GDM1 (cell line): ENCODE data around the gene CBARP.

Experiments used
- DNase-seq: peaks from one replicate; lab custom pipeline; 2025; lab: John Stamatoyannopoulos, UW

CBARP gene

DNA sequence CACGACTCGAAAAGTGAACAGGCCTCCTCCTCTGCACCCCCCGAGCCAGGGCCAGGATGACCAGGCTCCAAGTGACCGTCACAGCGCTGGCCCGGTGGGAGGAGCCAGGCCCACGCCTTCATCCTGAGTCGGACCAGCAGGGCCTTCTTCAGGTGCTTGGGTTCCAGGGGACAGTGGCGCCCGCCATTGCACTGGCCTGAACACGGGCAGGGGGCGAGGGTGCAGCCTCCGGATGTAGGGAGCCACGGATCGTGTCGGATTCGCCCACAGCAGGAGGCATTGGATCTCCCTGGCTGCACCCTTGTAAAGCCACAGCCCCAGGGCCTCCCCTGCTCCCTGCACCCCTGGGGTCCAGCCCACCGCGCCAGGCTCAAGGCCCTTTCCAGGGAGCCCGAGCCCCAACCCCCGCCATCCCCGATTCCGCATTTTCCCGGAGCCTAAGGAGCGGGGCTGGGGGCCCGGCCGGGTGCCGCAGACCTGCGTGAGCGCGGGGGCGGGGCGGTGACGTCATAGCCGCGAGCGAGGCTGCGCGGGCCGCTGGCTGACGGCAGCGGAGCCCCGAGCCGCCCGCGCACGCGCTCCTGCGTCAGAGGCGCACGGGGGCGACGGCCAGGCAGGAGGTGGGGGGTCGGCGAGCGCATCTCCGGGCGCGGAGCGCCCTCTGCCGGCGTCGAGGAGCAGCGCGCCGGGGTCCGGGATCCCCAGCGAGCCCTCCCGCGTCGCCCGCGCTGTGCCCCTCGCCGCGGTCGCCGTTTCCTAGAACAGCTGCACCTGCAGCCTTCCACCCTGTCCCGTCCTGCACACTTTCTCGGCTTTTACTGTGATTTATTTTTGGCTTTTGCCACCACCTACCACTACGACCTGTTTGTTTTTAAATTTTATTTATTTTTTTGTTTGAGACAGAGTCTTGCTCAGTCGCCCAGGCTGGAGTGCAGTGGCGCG is 2.3 kb upstream of the CBARP start:
- DNase-seq: peak; percentile 90

DNA sequence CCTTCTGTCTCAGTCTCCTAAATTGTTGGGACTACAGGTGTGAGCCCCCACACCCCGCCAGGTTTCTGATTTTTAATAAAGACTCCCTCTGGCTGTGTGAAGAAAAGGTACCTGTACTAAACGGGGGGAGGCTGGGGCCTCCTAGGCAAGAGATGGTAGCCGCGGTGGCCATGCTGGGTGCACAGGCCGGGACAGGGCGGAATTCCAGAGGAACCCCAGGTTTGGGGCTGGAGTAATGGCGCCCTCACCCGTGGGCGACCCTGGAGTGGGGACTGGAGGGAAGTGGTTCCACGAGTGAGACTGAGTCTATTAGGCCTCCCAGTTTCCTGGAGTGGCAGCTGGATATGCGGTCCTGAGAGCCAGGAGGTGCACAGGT is 1.6 kb upstream of the CBARP start:
- no peak for DNase-seq

DNA sequence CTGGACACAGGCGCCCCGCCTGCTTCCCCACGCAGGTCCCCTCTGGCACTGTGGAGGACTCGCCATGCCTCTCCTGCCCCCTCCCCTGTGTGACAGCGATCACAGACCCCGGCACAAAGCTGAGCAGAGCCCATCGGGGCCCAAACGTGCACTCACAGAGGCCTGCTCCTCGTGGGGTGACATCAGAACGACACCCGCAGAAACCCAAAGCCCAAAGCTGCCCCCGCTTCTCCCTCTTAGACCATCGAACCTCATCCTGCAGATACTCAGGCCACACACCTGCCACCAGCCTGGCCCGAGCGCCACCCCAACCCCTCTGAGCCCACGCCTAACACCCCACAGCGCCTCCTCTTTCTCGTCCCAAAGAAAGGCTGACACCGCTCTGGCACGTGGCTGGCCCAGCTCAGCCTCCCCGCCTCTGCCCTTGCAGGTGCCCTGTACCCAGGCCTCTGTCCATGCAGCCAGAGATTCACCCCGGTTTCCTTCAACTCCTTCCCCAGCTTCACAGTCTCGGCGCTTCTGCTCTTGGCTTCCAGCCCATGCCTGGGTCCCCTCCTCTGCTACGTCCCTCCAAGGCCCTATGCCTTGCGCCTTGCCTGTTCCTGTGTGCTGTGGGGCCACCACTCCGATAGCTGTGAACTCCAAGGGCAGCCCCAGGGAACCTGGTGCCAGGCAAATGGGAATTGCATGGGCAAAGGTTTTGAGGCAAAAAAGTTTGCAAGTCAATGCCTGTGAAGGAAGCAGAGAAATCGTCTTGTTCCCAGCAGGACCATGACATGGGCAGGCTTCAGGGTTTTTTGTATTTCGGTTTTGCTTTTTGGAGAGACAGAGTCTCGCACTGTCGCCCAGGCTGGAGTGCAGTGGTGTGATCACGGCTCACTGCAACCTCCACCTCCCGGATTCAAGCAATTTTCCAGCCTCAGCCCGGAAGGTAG is 831 bp upstream of the CBARP start:
- no peak for DNase-seq

DNA sequence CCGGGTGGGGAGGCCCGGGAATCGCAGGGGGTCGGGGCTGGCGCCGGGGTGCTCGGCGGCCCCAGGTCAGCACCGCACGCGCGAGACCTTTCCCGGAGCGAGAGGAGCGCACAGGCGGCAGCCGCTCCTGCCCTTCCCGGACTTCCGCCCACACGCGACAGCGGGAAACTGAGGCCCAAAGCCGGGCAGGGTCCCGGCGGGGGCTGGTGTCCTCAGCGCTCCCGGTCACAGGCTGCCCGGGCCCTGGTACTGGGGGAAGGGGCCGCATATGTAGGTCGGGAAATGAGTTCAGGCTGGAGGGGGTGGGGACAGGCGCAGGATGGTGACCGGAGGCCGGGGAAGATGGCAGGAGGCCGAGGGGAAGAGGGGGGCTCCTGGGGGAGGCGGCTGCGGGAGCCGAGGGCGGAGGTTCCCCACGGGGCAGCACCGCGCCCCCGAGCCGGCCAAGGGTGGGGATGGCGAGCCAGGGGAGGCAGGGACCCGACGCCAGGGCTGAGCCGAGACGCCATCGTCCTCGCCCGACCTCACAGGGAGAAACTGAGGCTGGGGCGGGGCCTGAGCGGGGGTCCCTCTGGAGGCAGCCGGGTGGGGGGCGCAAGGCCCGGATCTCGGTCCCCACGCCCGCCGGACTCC is 662 bp downstream of the CBARP start:
- no peak for DNase-seq

DNA sequence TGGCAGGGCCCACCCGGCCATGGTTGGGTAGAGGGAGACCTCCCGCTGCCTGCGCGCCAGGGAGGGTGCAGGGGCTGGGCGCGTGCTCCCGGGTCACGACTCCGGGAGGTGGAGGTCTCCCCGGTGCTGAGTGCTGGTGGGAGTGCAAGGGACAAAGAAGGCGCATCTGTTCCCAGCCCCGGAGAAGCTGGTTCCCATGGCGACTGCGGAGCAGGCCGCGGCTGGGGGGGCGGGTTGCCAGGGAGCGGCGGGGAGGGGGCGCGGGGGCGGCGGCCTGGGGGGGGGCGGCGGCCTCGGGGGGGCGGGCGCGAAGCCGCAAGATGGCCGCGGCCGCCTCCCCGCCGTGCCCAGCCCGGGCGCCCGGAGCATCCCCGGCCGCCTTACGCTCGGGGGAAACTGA is 1.2 kb downstream of the CBARP start:
- no peak for DNase-seq

DNA sequence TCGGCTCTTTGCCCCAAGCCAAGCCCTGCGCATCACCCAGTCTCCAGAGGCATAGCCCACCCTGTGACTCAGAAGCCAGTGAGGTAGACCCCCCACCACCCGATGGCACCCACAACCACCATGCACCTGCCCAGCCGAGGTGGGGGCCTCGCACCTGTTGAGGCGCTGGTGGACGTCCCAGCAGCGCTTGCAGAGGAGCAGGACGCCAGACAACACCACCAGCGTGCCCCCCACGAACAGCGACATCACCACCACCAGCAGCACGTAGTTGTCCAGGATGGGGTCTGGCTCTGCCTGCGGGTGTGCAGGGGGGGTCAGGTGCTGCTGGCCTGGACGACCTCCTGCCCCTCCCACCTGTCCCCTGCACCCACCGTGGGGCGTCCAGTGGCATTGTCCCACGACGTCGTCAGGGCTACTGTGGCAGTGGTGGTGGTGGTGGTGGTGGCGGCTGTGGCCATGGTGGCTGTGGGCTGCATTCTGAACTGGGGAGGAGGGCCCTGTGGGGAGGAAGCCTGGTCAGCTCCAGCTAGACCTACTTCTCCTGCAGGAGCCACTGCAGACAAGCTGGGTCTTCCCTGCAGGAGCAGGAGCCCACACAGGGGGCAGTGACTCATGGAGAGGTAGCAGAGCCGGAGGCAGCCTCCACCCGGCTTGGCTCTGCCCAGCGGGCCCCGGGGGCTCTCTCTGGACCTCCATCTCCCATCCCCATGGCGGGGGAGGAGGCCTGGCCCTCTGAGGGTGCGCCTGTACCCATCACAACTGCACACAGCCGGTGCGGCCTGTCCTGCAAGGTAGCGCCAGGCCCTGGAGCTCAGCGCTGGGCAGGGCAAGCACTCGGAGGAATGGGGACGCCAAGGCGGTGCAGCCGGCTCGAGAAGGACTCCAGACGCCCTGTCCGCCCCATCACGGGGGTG is 1.9 kb downstream of the CBARP start:
- no peak for DNase-seq

DNA sequence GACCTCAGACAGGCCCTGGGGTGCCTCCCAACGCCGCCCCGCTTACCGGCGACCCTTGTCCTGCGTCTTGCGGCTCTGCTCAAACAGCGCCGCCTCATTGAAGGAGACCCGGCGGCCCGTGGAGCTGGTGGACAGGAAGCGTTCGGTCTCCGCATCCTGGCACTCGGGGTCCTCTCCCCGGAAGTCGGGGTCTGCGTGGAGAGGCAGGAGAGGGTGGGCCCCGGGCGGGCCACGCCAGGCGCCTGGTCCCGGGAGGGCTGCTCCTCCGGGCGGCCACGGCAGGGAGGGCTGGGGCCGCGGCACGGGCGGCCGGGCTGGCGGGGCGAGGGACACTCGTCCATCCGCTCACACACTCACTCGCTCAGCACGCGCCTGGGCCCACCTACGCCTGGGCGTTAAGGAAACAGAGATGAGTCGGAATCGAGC is 2.8 kb downstream of the CBARP start:
- no peak for DNase-seq

DNA sequence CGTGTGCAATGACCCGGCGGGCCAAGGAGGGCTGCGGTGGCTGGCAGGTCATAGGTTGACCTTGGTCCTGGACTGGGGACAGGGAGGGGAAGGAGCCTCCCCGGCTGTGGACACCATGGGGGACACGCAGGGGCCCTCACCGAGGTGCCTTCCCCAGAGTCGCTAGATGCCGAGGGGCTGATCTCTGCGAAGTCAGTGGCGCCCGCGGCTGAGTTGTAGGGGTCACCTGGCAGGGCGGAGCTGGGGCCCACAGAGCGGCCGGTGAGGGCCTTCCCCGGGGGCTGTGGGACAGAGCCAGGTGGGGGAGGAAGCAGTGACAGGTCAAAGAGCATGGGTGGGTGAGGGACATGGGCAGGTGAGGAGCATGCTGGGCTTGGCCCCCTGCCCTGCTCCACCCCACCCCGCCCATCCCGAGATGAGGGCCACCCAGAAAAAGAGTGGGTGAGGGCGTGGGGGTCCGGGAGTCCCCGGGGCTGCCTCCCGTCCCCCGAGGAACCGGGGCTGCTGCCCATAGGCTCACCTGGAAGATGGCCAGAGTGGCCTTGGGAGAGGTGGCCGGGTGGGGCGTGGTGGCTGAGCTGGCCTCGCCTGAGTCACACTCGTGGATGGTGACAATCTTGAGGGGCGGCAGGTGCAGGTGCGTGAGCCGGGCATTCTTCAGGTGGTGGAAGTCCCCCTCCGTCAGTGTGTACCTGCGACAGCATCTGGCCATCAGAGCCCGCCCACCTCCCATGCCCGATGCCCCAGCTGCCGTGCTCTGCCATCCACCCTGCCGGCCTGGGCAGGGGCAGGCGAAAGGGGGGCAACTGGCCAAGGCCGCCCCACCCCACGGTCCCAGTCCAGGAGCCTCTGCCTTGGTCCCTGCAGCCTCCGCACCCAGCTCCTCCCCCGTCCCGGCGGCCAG is 3.5 kb downstream of the CBARP start:
- no peak for DNase-seq

DNA sequence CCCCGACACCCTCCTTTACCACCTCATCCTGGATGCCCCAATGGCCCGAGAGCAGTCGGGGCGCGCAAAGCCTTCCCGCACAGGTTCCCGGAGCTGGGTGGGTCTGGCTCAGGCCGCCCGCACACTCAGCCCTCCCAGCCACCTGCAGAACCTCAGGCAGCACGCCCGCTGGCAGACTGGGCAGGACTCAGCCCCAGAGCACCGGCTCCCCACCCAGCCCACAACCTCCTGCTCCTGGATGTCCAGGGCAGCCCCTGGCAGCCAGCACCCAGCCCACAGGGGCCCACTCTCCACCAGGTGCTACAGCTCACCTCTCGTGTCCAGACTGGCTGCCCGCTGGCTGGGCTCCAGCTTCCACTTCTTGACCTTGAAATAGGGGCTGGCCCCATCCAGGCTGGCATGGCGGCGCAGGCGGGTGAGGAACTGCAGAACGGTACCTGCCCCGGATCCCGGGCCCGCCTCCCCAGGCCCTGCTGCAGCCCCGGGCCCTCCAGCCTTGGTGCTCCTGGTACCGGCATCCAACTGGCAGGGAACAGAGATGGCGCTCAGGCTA is 4.6 kb downstream of the CBARP start:
- DNase-seq: no peak

DNA sequence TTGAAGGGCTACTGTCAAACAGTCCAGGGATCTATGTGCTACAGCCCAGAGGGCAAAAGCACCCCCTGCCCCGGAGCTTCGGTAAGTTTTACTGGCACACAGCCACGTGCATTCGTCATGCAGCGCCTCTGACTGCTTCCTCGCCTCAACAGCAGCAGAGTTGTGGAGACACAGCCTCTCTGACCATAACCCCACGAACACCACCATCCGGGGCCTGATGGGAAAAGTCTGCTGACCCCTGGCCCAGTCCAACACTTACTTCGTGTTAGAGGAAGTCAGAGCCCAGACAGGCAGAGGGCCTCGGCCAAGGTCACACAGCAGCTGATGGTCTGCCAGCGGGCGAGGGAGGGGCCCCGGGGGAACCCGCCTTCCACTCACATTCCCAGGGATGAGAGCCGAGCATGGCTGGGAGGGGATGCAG is 5.1 kb downstream of the CBARP start:
- peak; percentile 15 for DNase-seq

DNA sequence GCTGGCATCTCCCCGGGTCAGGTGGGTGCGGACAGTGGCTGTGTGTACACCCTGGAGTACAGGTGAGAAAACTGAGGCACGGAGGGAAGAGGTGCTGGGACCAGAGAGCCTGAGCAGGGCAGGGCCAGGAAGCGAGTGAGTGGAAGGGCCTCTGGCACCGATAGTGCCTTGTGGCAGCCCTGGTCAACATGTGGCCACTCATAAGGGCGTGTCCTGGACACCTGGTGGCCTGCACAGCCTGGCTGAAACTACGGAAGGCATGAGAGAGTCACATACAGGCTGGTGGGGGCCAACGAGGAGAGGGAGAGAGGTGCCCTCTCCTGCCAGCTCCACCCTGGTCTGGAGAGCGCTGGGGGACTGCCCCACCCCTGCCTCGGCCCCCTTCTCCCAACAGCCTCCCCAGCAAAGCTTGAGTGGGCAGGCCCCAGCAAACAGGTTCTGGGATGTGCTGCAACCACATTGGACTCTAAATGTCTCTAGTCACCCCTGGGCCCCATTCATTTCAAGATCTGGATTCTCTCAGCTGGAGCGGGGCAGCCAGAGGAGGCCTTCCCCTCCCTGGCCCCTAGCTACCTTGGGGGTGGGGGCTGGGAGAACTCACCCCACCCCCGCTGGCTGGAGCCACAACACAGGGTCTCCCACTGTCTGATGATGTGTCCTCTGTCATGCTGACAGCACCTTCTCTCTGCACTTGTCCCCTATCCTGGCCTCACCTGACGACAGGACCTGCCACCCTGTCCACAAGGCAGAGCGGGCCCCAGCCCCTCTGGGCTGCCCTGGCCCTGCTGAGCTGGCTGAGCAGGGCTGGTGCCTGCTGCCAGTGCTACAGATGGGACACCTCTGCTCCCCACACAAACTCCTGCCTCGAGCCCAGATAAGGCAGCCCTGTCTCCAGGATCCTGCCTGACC is 5.8 kb downstream of the CBARP start:
- DNase-seq: no peak

DNA sequence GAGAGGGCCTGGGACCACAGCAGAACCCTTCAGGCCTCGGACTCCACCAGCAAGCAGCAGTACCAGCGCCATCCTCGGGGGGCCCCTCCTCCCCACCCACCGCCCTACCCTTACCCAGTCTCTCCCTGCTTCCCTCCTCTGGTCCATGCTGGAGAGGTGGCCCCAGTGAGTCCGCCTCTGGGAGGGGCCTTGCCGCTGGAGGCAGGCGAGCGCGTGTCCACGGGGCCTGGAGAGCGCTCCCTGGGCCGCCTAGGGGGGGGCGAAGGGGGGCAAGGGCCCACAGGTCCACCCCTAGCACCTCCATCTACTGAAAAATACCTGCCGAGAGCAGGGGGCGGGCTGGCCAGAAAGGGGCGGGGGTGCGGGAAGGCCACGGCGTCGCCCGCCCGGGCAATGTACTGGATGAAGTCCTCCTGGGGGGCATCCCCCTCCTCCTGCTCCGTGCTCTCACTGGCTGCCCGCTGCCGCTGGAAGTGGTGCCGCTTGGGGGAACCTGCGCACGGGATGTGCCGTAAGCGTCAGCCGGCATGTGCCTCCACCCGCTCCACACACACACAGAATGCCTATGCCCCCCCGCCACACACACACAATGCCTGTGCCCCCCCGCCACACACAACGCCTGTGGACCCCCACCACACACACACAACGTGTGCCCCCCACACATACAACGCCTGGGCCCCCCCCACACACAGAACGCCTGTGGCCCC is 6.9 kb downstream of the CBARP start:
- DNase-seq: no peak

DNA sequence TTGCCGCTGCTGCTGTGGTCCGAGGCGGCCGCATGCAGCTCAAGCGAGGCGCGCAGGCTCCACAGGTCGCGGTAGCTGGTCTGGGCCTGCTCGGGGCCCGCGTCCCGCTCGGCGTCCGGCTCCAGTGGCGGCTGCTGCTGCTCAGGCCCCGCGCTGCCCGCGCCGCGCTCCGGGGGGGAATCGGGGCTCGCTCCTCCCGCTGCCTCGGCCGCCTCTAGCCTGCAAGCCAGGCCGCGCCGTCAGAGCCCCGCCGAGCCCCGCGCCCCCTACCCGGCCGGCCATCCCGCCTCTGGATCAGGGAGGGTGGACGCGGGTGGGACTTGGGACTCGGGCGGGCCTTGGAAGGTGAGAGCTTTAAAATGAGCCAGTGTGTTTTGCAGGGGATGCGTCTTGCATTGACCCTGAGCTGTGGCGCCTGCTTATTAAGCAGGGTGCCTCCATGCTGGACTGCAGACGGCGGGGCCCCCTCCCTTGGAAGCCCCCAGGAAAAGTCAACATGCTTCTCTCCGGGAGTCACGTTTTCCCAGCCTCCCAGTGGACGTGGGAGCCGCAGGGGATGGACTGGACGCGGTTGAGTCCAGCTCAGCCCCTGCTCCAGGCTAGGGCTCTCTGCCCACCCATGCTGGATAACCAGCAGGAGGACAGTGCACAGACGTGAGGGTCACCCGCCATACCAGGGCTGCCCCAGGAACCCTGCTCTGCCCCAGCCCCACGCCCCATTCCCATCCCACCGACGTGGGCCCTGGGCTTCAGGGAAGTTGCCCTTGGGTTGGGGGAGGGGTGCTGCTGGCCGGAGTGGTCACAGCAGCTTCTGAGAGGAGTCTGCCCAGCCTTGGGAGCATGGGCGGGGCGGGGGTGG is 7.7 kb downstream of the CBARP start:
- DNase-seq: no peak

DNA sequence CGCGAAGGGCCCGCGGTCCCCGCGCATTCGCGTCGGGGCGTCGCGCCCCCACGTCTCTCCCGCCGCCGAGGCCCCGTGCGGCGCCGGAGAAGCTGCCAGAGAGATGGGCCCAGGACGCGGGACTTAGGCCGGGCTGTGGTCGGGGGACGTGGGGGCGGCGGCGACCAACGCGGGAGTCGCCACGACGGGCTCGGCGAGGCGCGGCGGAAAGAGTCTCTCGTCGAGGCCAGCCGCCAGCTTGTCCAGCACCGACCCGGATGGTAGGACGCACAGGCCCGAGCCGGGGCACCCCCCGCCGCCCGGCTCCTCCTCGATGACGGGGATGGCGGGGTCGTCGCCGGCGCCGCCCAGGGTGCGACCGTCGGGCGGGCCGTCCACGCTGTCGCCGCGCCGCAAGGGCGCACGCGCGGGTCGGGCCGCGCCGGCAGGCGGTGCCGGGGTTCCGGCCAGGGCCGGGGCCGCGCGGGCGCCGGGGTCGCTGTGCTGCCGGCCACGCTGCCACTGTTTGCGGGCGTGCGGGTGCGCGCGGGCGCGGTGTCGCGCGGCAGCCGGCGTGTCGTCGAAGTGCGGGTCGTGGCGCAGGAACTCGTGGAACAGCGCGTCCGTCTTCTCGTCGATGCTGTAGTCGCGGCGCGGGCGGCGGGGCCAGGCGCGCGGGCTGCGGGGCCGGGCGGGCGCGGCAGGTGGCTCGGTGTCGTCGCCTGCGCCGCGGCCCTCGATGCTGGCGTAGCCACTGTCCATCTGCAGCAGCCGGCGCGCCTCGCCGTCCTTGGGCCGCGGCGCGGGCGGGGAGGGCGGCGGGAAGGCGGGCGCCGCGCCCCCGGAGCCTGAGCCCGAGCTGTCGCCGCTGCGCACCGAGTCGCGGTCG is 8.5 kb downstream of the CBARP start:
- DNase-seq: no peak

DNA sequence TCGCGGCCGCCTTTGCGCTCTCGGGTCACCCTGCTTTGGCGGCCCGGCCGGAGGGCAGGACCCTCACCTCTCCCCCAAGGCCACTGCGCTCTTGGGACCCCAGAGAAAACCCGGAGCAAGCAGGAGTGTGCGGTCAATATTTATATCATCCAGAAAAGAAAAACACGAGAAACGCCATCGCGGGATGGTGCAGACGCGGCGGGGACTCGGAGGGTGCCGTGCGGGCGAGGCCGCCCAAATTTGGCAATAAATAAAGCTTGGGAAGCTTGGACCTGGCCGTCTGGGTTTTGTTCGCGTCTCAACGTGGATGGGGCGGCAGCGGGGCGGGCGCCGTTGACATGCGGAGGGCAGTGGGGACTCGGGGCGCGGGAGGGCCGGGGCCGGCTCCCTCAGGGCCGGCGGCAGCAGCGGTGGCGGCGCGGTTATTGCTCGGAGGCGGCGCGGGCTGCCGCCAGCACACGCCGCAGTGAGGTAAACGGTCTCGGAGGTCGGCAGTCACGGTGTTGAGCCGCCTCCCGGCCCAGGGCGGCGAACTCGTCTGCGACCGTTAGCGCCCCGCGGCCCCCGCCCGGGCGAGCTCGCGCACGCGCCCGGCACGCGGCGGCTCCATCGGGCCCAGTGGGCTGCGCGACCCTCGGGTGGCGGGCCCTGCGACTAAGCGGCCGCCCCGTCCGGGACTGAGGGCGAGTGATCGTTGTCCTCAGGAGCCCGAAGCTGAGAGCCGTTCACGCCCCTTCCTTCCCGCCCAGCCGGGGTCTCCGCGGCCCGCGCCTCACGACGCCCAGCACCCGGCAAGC is 9.4 kb downstream of the CBARP start:
- no peak for DNase-seq
